ENCODE results near the gene PRKN.

The PRKN gene

DNA sequence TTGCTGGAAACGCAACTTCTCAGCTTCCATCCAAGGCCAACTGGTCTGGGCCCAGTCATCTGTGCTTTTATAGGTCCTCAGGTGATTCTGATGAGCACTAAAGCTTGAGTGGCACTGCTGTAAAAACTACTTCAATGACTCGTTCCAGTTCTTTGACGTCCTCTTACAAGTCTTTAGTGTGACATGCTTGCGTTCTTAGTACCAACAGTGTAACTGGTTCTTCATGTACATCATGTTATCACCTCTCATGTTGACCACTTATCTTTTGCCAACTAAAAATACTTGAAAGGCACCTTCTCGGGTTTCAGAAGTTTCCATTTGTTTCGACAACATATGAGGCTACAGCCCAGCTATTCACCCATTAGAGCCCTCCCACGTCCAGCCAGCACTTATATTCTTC, 468.9 kb downstream of the PRKN start:
- Histone ChIP-seq H3K27ac (ENCODE audit: extremely low read depth, low read depth, low read length) (no peak overlapping the region), H3K4me1 (ENCODE audit: control insufficient read depth, insufficient read depth, low read length) (no peaks in the 10 kb centered on the region), H3K36me3 (ENCODE audit: control insufficient read depth in 2 of 2, insufficient read depth in 1 of 2, low read length in 2 of 2) (no peaks in the 10 kb centered on the region), H3K4me3 (ENCODE audit: low read depth, low read length) (no peak overlapping the region), H3K9me3 (ENCODE audit: control insufficient read depth, insufficient read depth, low read depth, low read length) (no peaks in the 10 kb centered on the region)
- POLR2A ChIA-PET = no interaction called here
- TF ChIP-seq ZBTB1 (tag by site-specific recombination; IDR thresholded peaks at IDR 0.05) (no peak), ZNF707 (tag by site-specific recombination; IDR thresholded peaks at IDR 0.05) (no peak), ZNF473 (tag by site-specific recombination; IDR thresholded peaks at IDR 0.05) (no peak), ZNF830 (tag by site-specific recombination; IDR thresholded peaks at IDR 0.05; ENCODE audit: low read depth) (no peak), MEIS1 (CRISPR knock-in tag; IDR thresholded peaks at IDR 0.05; ENCODE audit: borderline replicate concordance) (no peak), ZNF560 (tag by site-specific recombination; IDR thresholded peaks at IDR 0.05; ENCODE audit: borderline replicate concordance) (no peak), ZBTB20 (tag by site-specific recombination; IDR thresholded peaks at IDR 0.05) (no peak), ZNF624 (tag by site-specific recombination; IDR thresholded peaks at IDR 0.05) (no peak), KLF10 (tag by site-specific recombination; IDR thresholded peaks at IDR 0.05) (no peak), ZNF16 (tag by site-specific recombination; IDR thresholded peaks at IDR 0.05; ENCODE audit: low read depth) (no peak), ZBTB48 (tag by site-specific recombination; IDR thresholded peaks at IDR 0.05) (no peak), HOXA7 (CRISPR knock-in tag; IDR thresholded peaks at IDR 0.05; ENCODE audit: borderline replicate concordance) (no peak), ZNF654 (tag by site-specific recombination; IDR thresholded peaks at IDR 0.05; ENCODE audit: low read depth) (no peak), GLIS1 (tag by site-specific recombination; IDR thresholded peaks at IDR 0.05) (no peak), ZNF341 (tag by site-specific recombination; IDR thresholded peaks at IDR 0.05; ENCODE audit: low read depth) (no peak), ZNF544 (tag by site-specific recombination; IDR thresholded peaks at IDR 0.05) (no peak)
- CTCF ChIA-PET = interaction anchor here (0.8 kb wide), 1 partner anchor 13 kb away, joined by 4 read pairs; no protein-coding TSS in a partner anchor

DNA sequence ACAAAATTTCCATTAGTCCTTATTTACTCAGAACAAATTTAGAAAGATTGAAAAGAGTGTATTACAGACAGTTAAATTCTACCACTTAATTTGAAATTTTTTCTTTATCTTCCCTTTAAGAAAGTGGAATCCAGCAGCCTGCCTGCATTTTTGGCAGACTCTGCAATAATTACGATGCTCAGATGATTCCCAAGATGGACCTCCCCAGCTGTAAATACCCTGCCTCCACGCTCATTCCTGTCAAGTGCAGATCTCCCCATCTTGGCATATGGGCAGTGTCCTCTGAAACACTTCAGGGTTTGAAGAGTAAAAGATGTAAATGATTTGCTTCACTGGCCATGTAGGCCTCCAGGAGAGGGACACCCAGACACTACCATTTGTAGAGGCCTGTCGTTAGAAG, 471.2 kb downstream of the PRKN start:
- no peaks in the 10 kb centered on the region for H3K36me3 ChIP-seq (ENCODE audit: control insufficient read depth in 2 of 2, insufficient read depth in 1 of 2, low read length in 2 of 2)
- H3K4me3 ChIP-seq (ENCODE audit: low read depth, low read length) = no peak overlapping the region
- ChIA-PET POLR2A (no interaction called here), CTCF (no interaction called here)
- H3K27ac ChIP-seq (ENCODE audit: extremely low read depth, low read depth, low read length) = no peak overlapping the region
- no peaks in the 10 kb centered on the region for H3K9me3 ChIP-seq (ENCODE audit: control insufficient read depth, insufficient read depth, low read depth, low read length)
- TF ChIP-seq HOXA7 (CRISPR knock-in tag; IDR thresholded peaks at IDR 0.05; ENCODE audit: borderline replicate concordance) (no peak), ZNF248 (tag by site-specific recombination; IDR thresholded peaks at IDR 0.05) (no peak), YY2 (tag by site-specific recombination; IDR thresholded peaks at IDR 0.05) (no peak), ZBTB17 (tag by site-specific recombination; IDR thresholded peaks at IDR 0.05) (no peak), ZNF530 (tag by site-specific recombination; IDR thresholded peaks at IDR 0.05; ENCODE audit: low read depth) (no peak), KLF8 (tag by site-specific recombination; IDR thresholded peaks at IDR 0.05) (no peak), ZNF747 (tag by site-specific recombination; IDR thresholded peaks at IDR 0.05) (no peak), MZF1 (tag by site-specific recombination; IDR thresholded peaks at IDR 0.05; ENCODE audit: borderline replicate concordance) (no peak), ZNF555 (tag by site-specific recombination; conservative IDR thresholded peaks at IDR 0.05) (no peak), ZNF48 (tag by site-specific recombination; IDR thresholded peaks at IDR 0.05) (no peak)
- TF ChIP-seq, protein P1, sequence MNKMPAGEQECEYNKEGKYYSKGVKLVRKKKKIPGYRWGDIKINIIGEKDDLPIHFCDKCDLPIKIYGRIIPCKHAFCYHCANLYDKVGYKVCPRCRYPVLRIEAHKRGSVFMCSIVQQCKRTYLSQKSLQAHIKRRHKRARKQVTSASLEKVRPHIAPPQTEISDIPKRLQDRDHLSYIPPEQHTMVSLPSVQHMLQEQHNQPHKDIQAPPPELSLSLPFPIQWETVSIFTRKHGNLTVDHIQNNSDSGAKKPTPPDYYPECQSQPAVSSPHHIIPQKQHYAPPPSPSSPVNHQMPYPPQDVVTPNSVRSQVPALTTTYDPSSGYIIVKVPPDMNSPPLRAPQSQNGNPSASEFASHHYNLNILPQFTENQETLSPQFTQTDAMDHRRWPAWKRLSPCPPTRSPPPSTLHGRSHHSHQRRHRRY (tag by site-specific recombination; IDR thresholded peaks at IDR 0.05) = no peak
- TF ChIP-seq, protein P2, sequence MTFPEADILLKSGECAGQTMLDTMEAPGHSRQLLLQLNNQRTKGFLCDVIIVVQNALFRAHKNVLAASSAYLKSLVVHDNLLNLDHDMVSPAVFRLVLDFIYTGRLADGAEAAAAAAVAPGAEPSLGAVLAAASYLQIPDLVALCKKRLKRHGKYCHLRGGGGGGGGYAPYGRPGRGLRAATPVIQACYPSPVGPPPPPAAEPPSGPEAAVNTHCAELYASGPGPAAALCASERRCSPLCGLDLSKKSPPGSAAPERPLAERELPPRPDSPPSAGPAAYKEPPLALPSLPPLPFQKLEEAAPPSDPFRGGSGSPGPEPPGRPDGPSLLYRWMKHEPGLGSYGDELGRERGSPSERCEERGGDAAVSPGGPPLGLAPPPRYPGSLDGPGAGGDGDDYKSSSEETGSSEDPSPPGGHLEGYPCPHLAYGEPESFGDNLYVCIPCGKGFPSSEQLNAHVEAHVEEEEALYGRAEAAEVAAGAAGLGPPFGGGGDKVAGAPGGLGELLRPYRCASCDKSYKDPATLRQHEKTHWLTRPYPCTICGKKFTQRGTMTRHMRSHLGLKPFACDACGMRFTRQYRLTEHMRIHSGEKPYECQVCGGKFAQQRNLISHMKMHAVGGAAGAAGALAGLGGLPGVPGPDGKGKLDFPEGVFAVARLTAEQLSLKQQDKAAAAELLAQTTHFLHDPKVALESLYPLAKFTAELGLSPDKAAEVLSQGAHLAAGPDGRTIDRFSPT (tag by site-specific recombination; IDR thresholded peaks at IDR 0.05) = no peak
- H3K4me1 ChIP-seq (ENCODE audit: control insufficient read depth, insufficient read depth, low read length) = no peaks in the 10 kb centered on the region
